Measurements from ENCODE around the gene NOX3. TPM values are rescaled to one million over a fixed set of nuclear protein-coding genes. Genes with fewer than 3 reads are reported as not detected.

Gene NOX3
- total RNA-seq, 6 experiments from 2014 or later, result not detected

DNA sequence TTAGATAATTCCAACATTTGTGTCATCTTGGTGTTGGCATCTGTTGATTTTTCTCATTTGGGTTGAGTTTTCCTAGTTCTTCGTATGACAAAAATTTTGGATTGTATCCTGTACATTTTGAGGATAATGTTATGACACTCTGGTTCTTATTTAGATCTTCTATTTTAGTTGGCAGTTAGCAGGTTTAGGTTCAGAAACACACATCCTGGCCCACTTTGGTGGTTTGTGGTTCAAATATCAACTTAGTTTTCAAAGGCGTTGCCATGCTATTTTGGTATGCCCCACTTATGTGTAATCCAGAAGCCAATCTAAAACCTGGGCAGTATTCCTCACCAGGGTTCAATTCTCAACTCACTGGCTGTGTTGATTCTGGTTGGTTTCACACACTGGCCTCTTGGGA lies 68.2 kb downstream of the NOX3 start:
- ATAC-seq, result no peak
- Histone ChIP-seq H3K27me3 (no peaks in the 10 kb centered on the region), H3K27ac (no peak overlapping the region), H3K4me1 (no peaks in the 10 kb centered on the region), H3K4me3 (no peak overlapping the region), H3K36me3 (no peaks in the 10 kb centered on the region), H3K9me3 (no peaks in the 10 kb centered on the region)
- DNase-seq, result no peak
- WGBS (ENCODE audit: insufficient coverage, low coverage, low lambda C conversion rate, missing lambda C conversion rate), result 34% methylated on average over 2 of the region's 2 CpGs
- intact Hi-C loops (cut with DNase I), result no loop called here
- no peak for TF ChIP-seq POLR2A (IDR thresholded peaks at IDR 0.05)
- TF ChIP-seq, protein P1, sequence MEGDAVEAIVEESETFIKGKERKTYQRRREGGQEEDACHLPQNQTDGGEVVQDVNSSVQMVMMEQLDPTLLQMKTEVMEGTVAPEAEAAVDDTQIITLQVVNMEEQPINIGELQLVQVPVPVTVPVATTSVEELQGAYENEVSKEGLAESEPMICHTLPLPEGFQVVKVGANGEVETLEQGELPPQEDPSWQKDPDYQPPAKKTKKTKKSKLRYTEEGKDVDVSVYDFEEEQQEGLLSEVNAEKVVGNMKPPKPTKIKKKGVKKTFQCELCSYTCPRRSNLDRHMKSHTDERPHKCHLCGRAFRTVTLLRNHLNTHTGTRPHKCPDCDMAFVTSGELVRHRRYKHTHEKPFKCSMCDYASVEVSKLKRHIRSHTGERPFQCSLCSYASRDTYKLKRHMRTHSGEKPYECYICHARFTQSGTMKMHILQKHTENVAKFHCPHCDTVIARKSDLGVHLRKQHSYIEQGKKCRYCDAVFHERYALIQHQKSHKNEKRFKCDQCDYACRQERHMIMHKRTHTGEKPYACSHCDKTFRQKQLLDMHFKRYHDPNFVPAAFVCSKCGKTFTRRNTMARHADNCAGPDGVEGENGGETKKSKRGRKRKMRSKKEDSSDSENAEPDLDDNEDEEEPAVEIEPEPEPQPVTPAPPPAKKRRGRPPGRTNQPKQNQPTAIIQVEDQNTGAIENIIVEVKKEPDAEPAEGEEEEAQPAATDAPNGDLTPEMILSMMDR (IDR thresholded peaks at IDR 0.05), result no peak

DNA sequence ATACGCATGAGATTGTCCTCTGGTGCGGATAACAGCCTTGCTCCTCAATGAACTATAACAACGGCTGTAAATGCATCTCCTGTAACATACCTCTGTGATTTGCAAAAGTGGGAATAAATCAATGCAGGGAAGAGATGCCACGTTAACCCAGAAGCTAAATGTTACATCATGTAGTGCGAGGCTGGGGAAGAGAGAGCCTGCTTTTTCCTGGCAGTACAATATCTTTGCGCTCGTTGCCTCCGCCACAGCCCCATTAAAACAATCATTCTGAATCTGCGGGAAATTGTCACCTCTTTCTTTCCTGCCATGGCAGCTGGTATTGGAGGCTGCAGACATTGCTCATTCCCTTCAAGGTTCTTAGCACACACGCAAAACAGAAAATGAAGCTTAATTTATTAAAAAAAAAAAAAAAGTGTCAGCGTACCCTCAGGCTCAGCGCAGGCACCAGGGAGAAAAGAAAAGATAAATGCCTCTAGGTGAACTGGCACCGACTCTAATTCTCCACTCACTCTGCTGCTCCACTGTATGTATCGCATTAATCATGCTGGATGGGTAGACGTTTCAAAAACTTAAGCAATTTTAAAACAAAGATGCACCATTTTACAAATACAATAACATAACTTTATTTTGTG lies 71.2 kb downstream of the NOX3 start:
- Histone ChIP-seq H3K27ac (no peak overlapping the region), H3K27me3 (no peaks in the 10 kb centered on the region), H3K4me1 (no peaks in the 10 kb centered on the region), H3K36me3 (no peaks in the 10 kb centered on the region), H3K9me3 (no peaks in the 10 kb centered on the region), H3K4me3 (no peak overlapping the region)
- ATAC-seq (no peak), DNase-seq (no peak)
- intact Hi-C loops (cut with DNase I), result no loop called here
- WGBS (ENCODE audit: insufficient coverage, low coverage, low lambda C conversion rate, missing lambda C conversion rate), result 75% methylated on average over 15 of the region's 15 CpGs
- TF ChIP-seq, protein P1 (IDR thresholded peaks at IDR 0.05), result no peak
- no peak for TF ChIP-seq POLR2A (IDR thresholded peaks at IDR 0.05)

DNA sequence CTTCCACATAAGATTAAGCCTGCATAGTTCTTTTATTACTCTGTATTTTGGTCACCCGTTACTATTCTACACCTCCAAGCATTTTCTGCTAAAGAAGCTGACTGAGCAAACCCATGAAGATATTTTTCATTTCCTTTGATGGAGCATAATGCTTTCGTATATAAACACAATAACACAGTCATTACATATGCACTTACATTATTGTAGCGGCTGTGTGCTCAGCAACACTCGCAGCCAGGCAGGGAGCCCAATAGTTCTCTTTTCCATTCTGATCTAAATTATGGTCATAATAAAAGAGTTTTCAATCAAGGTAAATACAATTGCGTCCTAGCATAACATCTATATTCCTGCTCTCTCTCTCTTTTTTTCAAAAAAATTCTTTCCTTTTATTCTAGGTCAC lies 71.7 kb downstream of the NOX3 start:
- no peak overlapping the region for H3K4me3 ChIP-seq
- WGBS (ENCODE audit: insufficient coverage, low coverage, low lambda C conversion rate, missing lambda C conversion rate), result 82% methylated on average over 5 of the region's 5 CpGs
- TF ChIP-seq, protein P1 (IDR thresholded peaks at IDR 0.05), result no peak
- no peak for TF ChIP-seq POLR2A (IDR thresholded peaks at IDR 0.05)

DNA sequence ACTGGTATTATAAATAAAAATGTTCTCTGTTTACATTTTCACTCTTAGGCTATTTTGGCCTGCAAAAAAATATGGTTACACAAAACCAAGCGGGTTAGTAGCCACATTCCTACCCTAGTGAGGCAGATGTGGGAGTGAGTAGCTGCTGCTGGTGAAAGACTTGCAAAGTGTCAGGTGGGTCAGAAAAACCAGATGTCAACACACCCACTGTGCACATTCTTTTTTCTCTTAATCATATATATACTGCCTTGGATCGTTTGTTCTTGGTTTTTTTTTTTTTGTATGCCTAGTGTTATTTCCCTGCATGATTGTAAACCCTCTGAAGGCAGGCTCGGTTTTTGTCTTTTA lies 73.3 kb downstream of the NOX3 start:
- no peak for ATAC-seq
- Histone ChIP-seq H3K27me3 (no peaks in the 10 kb centered on the region), H3K27ac (no peak overlapping the region), H3K9me3 (no peaks in the 10 kb centered on the region), H3K36me3 (no peaks in the 10 kb centered on the region), H3K4me3 (no peak overlapping the region), H3K4me1 (no peaks in the 10 kb centered on the region)
- intact Hi-C loops (cut with DNase I), result no loop called here
- DNase-seq, result no peak
- no peak for TF ChIP-seq POLR2A (IDR thresholded peaks at IDR 0.05)
- TF ChIP-seq, protein P1 (IDR thresholded peaks at IDR 0.05), result no peak
- WGBS (ENCODE audit: insufficient coverage, low coverage, low lambda C conversion rate, missing lambda C conversion rate), result 43% methylated on average over 3 of the region's 3 CpGs

More for the DNA sequence above, 71.7 kb downstream of the NOX3 start:
- DNase-seq (no peak), ATAC-seq (no peak)
- Histone ChIP-seq H3K27me3 (no peaks in the 10 kb centered on the region), H3K4me1 (no peaks in the 10 kb centered on the region), H3K9me3 (no peaks in the 10 kb centered on the region), H3K27ac (no peak overlapping the region), H3K36me3 (no peaks in the 10 kb centered on the region)
- intact Hi-C loops (cut with DNase I), result no loop called here
